Measurements from ENCODE around the gene TDO2.

GRCh38 chr4:155959417-155959816 lies 55.9 kb downstream of the TDO2 start:
- no peak for TF ChIP-seq CTCF (IDR thresholded peaks at IDR 0.05; ENCODE audit: poor library complexity, severe bottlenecking)
- no peak for TF ChIP-seq EZH2 (IDR thresholded peaks at IDR 0.05; ENCODE audit: borderline replicate concordance, insufficient read depth, low read length, poor library complexity, severe bottlenecking)
- no peak for TF ChIP-seq TAF1 (IDR thresholded peaks at IDR 0.05; ENCODE audit: low read depth)
- no peak for TF ChIP-seq EP300 (conservative IDR thresholded peaks at IDR 0.05; ENCODE audit: poor library complexity, severe bottlenecking)

Data from neural cell (in vitro differentiated cells).